Measurements from ENCODE around the gene NOP10.
A peak's percentile ranks its signal among the peaks of the same experiment; 100 is the strongest.

Gene NOP10

GRCh38 chr15:34367101-34368081, 24.5 kb upstream of the NOP10 start, which contains the start of gene LPCAT4:
TSS of gene LPCAT4 (minus strand) at chr15:34367196. CDS start at chr15:34367100, 96 bp downstream.
- TF ChIP-seq POU2F2 (IDR thresholded peaks at IDR 0.05; ENCODE audit: low read depth, low read length) (0 out of 2 replicates have a peak, but pooled peaks have one; percentile 34), PAX5 (IDR thresholded peaks at IDR 0.05; ENCODE audit: insufficient read depth, low read length, severe bottlenecking) (no peak), SPI1 (IDR thresholded peaks at IDR 0.05; ENCODE audit: low read depth, low read length) (no peak), TAF1 (IDR thresholded peaks at IDR 0.05; ENCODE audit: low read depth, low read length) (no peak), POLR2A (IDR thresholded peaks at IDR 0.05; ENCODE audit: low read depth, low read length) (peak; percentile 62), POLR2AphosphoS5 (IDR thresholded peaks at IDR 0.05; ENCODE audit: low read depth, low read length) (no peak; the same call in 1 of the 2 replicates)
- DNase-seq (ENCODE audit: insufficient read length, low spot score): peak; percentile 90
- FAIRE-seq: peak; percentile 97

GRCh38 chr15:34366271-34367065, 23.5 kb upstream of the NOP10 start:
- FAIRE-seq (peak; percentile 86), DNase-seq (ENCODE audit: insufficient read length, low spot score) (no peak)
- no peak for TF ChIP-seq PAX5 (IDR thresholded peaks at IDR 0.05; ENCODE audit: insufficient read depth, low read length, severe bottlenecking)
- TF ChIP-seq POLR2A (IDR thresholded peaks at IDR 0.05; ENCODE audit: low read depth, low read length): no peak
- TF ChIP-seq POLR2AphosphoS5 (IDR thresholded peaks at IDR 0.05; ENCODE audit: low read depth, low read length): no peak; the same call in 1 of the 2 replicates
- TF ChIP-seq TAF1 (IDR thresholded peaks at IDR 0.05; ENCODE audit: low read depth, low read length): no peak
- TF ChIP-seq POU2F2 (IDR thresholded peaks at IDR 0.05; ENCODE audit: low read depth, low read length): 0 out of 2 replicates have a peak, but pooled peaks have one; percentile 11
- TF ChIP-seq SPI1 (IDR thresholded peaks at IDR 0.05; ENCODE audit: low read depth, low read length): peak; percentile 24; the same call in 1 of the 2 replicates

GRCh38 chr15:34365836-34366235, 22.9 kb upstream of the NOP10 start:
- DNase-seq (ENCODE audit: insufficient read length, low spot score) (no peak), FAIRE-seq (peak; percentile 67)
- TF ChIP-seq POU2F2 (IDR thresholded peaks at IDR 0.05; ENCODE audit: low read depth, low read length) (no peak), PAX5 (IDR thresholded peaks at IDR 0.05; ENCODE audit: insufficient read depth, low read length, severe bottlenecking) (no peak), TAF1 (IDR thresholded peaks at IDR 0.05; ENCODE audit: low read depth, low read length) (no peak), POLR2A (IDR thresholded peaks at IDR 0.05; ENCODE audit: low read depth, low read length) (no peak), SPI1 (IDR thresholded peaks at IDR 0.05; ENCODE audit: low read depth, low read length) (no peak), POLR2AphosphoS5 (IDR thresholded peaks at IDR 0.05; ENCODE audit: low read depth, low read length) (no peak)

- TF ChIP-seq PAX5 (IDR thresholded peaks at IDR 0.05; ENCODE audit: insufficient read depth, low read length, severe bottlenecking) (no peak), POLR2A (IDR thresholded peaks at IDR 0.05; ENCODE audit: low read depth, low read length) (no peak), TAF1 (IDR thresholded peaks at IDR 0.05; ENCODE audit: low read depth, low read length) (no peak), SPI1 (IDR thresholded peaks at IDR 0.05; ENCODE audit: low read depth, low read length) (no peak), POLR2AphosphoS5 (IDR thresholded peaks at IDR 0.05; ENCODE audit: low read depth, low read length) (no peak), POU2F2 (IDR thresholded peaks at IDR 0.05; ENCODE audit: low read depth, low read length) (no peak)
- FAIRE-seq (no peak), DNase-seq (ENCODE audit: insufficient read length, low spot score) (no peak)
Observed at GRCh38 chr15:34365091-34365825, 22.3 kb upstream of the NOP10 start.

GRCh38 chr15:34364041-34364440, 21.1 kb upstream of the NOP10 start:
- DNase-seq (ENCODE audit: insufficient read length, low spot score) (no peak), FAIRE-seq (no peak)
- no peak for TF ChIP-seq TAF1 (IDR thresholded peaks at IDR 0.05; ENCODE audit: low read depth, low read length)
- TF ChIP-seq SPI1 (IDR thresholded peaks at IDR 0.05; ENCODE audit: low read depth, low read length): no peak
- TF ChIP-seq PAX5 (IDR thresholded peaks at IDR 0.05; ENCODE audit: insufficient read depth, low read length, severe bottlenecking): no peak
- no peak for TF ChIP-seq POLR2AphosphoS5 (IDR thresholded peaks at IDR 0.05; ENCODE audit: low read depth, low read length)
- no peak for TF ChIP-seq POLR2A (IDR thresholded peaks at IDR 0.05; ENCODE audit: low read depth, low read length)
- TF ChIP-seq POU2F2 (IDR thresholded peaks at IDR 0.05; ENCODE audit: low read depth, low read length): no peak

- DNase-seq (ENCODE audit: insufficient read length, low spot score): no peak
- TF ChIP-seq POLR2AphosphoS5 (IDR thresholded peaks at IDR 0.05; ENCODE audit: low read depth, low read length) (no peak), POLR2A (IDR thresholded peaks at IDR 0.05; ENCODE audit: low read depth, low read length) (no peak), POU2F2 (IDR thresholded peaks at IDR 0.05; ENCODE audit: low read depth, low read length) (no peak)
- no peak for FAIRE-seq
Observed at GRCh38 chr15:34362047-34362773, 19.3 kb upstream of the NOP10 start.

GRCh38 chr15:34361278-34361677, 18.3 kb upstream of the NOP10 start:
- FAIRE-seq (no peak), DNase-seq (ENCODE audit: insufficient read length, low spot score) (no peak)
- no peak for TF ChIP-seq POLR2A (IDR thresholded peaks at IDR 0.05; ENCODE audit: low read depth, low read length)
- no peak for TF ChIP-seq TAF1 (IDR thresholded peaks at IDR 0.05; ENCODE audit: low read depth, low read length)
- no peak for TF ChIP-seq POU2F2 (IDR thresholded peaks at IDR 0.05; ENCODE audit: low read depth, low read length)
- TF ChIP-seq SPI1 (IDR thresholded peaks at IDR 0.05; ENCODE audit: low read depth, low read length): no peak
- no peak for TF ChIP-seq POLR2AphosphoS5 (IDR thresholded peaks at IDR 0.05; ENCODE audit: low read depth, low read length)
- TF ChIP-seq PAX5 (IDR thresholded peaks at IDR 0.05; ENCODE audit: insufficient read depth, low read length, severe bottlenecking): no peak

- TF ChIP-seq POLR2A (IDR thresholded peaks at IDR 0.05; ENCODE audit: low read depth, low read length): no peak
- TF ChIP-seq POU2F2 (IDR thresholded peaks at IDR 0.05; ENCODE audit: low read depth, low read length): no peak
- TF ChIP-seq POLR2AphosphoS5 (IDR thresholded peaks at IDR 0.05; ENCODE audit: low read depth, low read length): no peak
- no peak for TF ChIP-seq SPI1 (IDR thresholded peaks at IDR 0.05; ENCODE audit: low read depth, low read length)
- no peak for TF ChIP-seq TAF1 (IDR thresholded peaks at IDR 0.05; ENCODE audit: low read depth, low read length)
- TF ChIP-seq PAX5 (IDR thresholded peaks at IDR 0.05; ENCODE audit: insufficient read depth, low read length, severe bottlenecking): no peak
- no peak for DNase-seq (ENCODE audit: insufficient read length, low spot score)
- no peak for FAIRE-seq
Observed at GRCh38 chr15:34360298-34360697, 17.4 kb upstream of the NOP10 start.
